HG03432 (cell line): ENCODE measurements around the gene ZSWIM5.
A peak's percentile ranks its signal among the peaks of the same experiment; 100 is the strongest.
"Not testable (repeated sequence)": the region's sequence is repeated elsewhere in the genome, so short reads cannot be mapped to it uniquely, and the experiment has no call there.

ENCODE experiments used
- ATAC-seq: cut with Tn5 transposase; IDR thresholded peaks from one replicate; pipeline ENCODE4 v1.9.1; 2021; ENCODE audit warnings: mild to moderate bottlenecking, moderate library complexity; ENCODE audit not compliant: unreplicated experiment

The ZSWIM5 gene

GRCh38 chr1:45205910-45206721 lies at the start of gene ZSWIM5:
Gene ZSWIM5, minus strand, starts transcription at chr1:45206605. Its CDS starts 255 bp downstream, at chr1:45206350.
- peak; percentile 80 for ATAC-seq

GRCh38 chr1:45254490-45254889 lies 48.1 kb upstream of the ZSWIM5 start:
- no peak for ATAC-seq

- ATAC-seq: no peak
Observed at GRCh38 chr1:45250544-45250943, 44.1 kb upstream of the ZSWIM5 start.

GRCh38 chr1:45248004-45248403 lies 41.6 kb upstream of the ZSWIM5 start:
- not testable (repeated sequence) for ATAC-seq

- no peak for ATAC-seq
Observed at GRCh38 chr1:45246760-45247159, 40.4 kb upstream of the ZSWIM5 start.

- ATAC-seq: not testable (repeated sequence)
Observed at GRCh38 chr1:45246359-45246758, 40.0 kb upstream of the ZSWIM5 start.

GRCh38 chr1:45244660-45245059 lies 38.3 kb upstream of the ZSWIM5 start:
- ATAC-seq: no peak

- ATAC-seq: no peak
Observed at GRCh38 chr1:45243476-45244343, 37.3 kb upstream of the ZSWIM5 start.

GRCh38 chr1:45238846-45239245 lies 32.4 kb upstream of the ZSWIM5 start:
- no peak for ATAC-seq

GRCh38 chr1:45236136-45236535 lies 29.7 kb upstream of the ZSWIM5 start:
- ATAC-seq: no peak

- no peak for ATAC-seq
Observed at GRCh38 chr1:45230537-45230936, 24.1 kb upstream of the ZSWIM5 start.

GRCh38 chr1:45225598-45225997 lies 19.2 kb upstream of the ZSWIM5 start:
- ATAC-seq: no peak

- not testable (repeated sequence) for ATAC-seq
Observed at GRCh38 chr1:45223710-45224109, 17.3 kb upstream of the ZSWIM5 start.

- no peak for ATAC-seq
Observed at GRCh38 chr1:45221716-45222115, 15.3 kb upstream of the ZSWIM5 start.

- ATAC-seq: no peak
Observed at GRCh38 chr1:45216861-45217260, 10.5 kb upstream of the ZSWIM5 start.

GRCh38 chr1:45216200-45216541 lies 9.8 kb upstream of the ZSWIM5 start:
- ATAC-seq: no peak

GRCh38 chr1:45215485-45216199 lies 9.2 kb upstream of the ZSWIM5 start:
- ATAC-seq: no peak

GRCh38 chr1:45213892-45214291 lies 7.5 kb upstream of the ZSWIM5 start:
- ATAC-seq: no peak

GRCh38 chr1:45211076-45211475 lies 4.7 kb upstream of the ZSWIM5 start:
- ATAC-seq: no peak

GRCh38 chr1:45206808-45207623 lies 611 bp upstream of the ZSWIM5 start:
- ATAC-seq: no peak
